Measurements from ENCODE around the gene TESK2. TPM values are rescaled to one million over a fixed set of nuclear protein-coding genes. Genes with fewer than 3 reads are reported as not detected.

Gene TESK2
- total RNA-seq, 6 donors from 2014 or later = 2.3 to 7.4 (median 5.7) TPM

DNA sequence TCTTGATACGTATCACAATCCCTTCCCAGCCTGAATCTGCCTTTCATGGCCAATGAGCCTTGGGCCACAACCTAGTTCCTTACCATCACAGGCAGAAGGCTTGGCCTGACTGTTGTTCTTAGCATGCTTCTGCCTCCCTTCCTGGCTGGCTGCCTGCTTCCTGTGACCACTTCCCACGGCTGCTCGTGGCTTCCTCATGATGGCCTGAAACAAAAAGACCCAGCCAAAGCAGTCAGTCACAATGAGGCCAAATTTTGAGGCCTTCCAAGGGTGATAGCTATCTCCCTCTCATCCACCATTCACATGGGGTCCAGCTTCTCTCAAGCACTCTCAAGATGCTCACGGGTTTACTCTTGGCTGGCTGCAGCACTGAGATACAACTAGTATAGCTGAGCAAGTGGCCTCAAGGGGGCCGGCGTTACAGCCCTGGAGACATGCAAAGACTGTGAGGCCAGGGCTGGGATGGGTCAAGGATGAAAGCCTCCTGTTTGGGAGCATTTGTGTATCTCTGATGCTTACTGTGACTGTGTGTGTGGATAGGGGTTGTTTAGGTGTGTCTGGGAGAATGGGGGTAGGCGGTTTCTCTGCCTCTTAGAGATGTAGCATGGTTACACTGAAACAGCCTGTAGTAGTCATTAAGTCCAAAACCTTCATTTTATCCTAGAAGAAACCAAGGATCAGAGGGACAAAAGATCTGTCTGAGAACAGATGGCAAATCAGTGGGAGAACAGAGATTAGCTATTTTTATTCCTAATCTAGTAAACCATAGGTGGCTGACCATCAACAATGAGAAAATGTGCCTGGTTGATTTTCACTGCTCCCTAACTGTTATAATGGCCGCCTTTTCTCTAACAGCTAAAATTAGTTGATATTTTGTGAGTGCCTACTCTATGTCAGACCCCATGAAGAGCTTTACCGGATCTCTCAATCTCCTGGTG, 156.4 kb downstream of the TESK2 start:
- no peaks in the 10 kb centered on the region for H3K27me3 ChIP-seq
- WGBS, 2 donors = 53 to 68% methylated on average over 9 of the region's 9 CpGs
- H3K4me3 ChIP-seq = no peak overlapping the region
- H3K36me3 ChIP-seq = peaks cover 5 to 35% (median 26%) of the 10 kb centered on the region in 4 donors
- DNase-seq = peak in 1 of 2 donors; percentile 40
- H3K9me3 ChIP-seq = no peaks in the 10 kb centered on the region
- ATAC-seq (ENCODE audit: low FRiP score in 2 of 2) = peak in 1 of 2 donors; percentile 23
- no peak for TF ChIP-seq POLR2A (IDR thresholded peaks at IDR 0.05)
- no peak for TF ChIP-seq POLR2AphosphoS5 (IDR thresholded peaks at IDR 0.05)
- TF ChIP-seq, protein P1, sequence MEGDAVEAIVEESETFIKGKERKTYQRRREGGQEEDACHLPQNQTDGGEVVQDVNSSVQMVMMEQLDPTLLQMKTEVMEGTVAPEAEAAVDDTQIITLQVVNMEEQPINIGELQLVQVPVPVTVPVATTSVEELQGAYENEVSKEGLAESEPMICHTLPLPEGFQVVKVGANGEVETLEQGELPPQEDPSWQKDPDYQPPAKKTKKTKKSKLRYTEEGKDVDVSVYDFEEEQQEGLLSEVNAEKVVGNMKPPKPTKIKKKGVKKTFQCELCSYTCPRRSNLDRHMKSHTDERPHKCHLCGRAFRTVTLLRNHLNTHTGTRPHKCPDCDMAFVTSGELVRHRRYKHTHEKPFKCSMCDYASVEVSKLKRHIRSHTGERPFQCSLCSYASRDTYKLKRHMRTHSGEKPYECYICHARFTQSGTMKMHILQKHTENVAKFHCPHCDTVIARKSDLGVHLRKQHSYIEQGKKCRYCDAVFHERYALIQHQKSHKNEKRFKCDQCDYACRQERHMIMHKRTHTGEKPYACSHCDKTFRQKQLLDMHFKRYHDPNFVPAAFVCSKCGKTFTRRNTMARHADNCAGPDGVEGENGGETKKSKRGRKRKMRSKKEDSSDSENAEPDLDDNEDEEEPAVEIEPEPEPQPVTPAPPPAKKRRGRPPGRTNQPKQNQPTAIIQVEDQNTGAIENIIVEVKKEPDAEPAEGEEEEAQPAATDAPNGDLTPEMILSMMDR (IDR thresholded peaks at IDR 0.05) = no peak
- no peak for TF ChIP-seq EP300 (IDR thresholded peaks at IDR 0.05)
- H3K27ac ChIP-seq = peak overlapping the region in 1 of 4 donors; percentile 68
- peaks cover 7 to 19% (median 10%) of the 10 kb centered on the region in 4 donors for H3K4me1 ChIP-seq

- TF ChIP-seq POLR2A (IDR thresholded peaks at IDR 0.05) (no peak), POLR2AphosphoS5 (IDR thresholded peaks at IDR 0.05) (no peak), EP300 (IDR thresholded peaks at IDR 0.05) (no peak)
- TF ChIP-seq, protein P1 (IDR thresholded peaks at IDR 0.05) = no peak
- peaks cover 5 to 35% (median 26%) of the 10 kb centered on the region in 4 donors for H3K36me3 ChIP-seq
- H3K9me3 ChIP-seq = no peaks in the 10 kb centered on the region
- H3K4me3 ChIP-seq = no peak overlapping the region
- ATAC-seq (ENCODE audit: low FRiP score in 2 of 2) (no peak), DNase-seq (peak in 1 of 2 donors; percentile 63)
- WGBS, 2 donors = 96 to 100% methylated on average over 4 to 7 of the region's 10 CpGs
- no peaks in the 10 kb centered on the region for H3K27me3 ChIP-seq
- H3K4me1 ChIP-seq = peaks cover 3 to 12% (median 6%) of the 10 kb centered on the region in 4 donors
- no peak overlapping the region for H3K27ac ChIP-seq
Measured at GRCh38 chr1:45332346-45332720, 158.6 kb downstream of the TESK2 start.

GRCh38 chr1:45331436-45332345, 159.3 kb downstream of the TESK2 start:
- Histone ChIP-seq H3K36me3 (peaks cover 5 to 35% (median 26%) of the 10 kb centered on the region in 4 donors), H3K27me3 (no peaks in the 10 kb centered on the region), H3K27ac (no peak overlapping the region), H3K4me1 (peaks cover 9 to 19% (median 12%) of the 10 kb centered on the region in 4 donors), H3K9me3 (no peaks in the 10 kb centered on the region), H3K4me3 (no peak overlapping the region)
- ATAC-seq (ENCODE audit: low FRiP score in 2 of 2) (no peak), DNase-seq (peak in 1 of 2 donors; percentile 54)
- 90 to 95% methylated on average over 6 to 16 of the region's 18 CpGs for WGBS, 2 donors
- TF ChIP-seq EP300 (IDR thresholded peaks at IDR 0.05) (no peak), POLR2AphosphoS5 (IDR thresholded peaks at IDR 0.05) (no peak), POLR2A (IDR thresholded peaks at IDR 0.05) (no peak)
- TF ChIP-seq, protein P1 (IDR thresholded peaks at IDR 0.05) = no peak

DNA sequence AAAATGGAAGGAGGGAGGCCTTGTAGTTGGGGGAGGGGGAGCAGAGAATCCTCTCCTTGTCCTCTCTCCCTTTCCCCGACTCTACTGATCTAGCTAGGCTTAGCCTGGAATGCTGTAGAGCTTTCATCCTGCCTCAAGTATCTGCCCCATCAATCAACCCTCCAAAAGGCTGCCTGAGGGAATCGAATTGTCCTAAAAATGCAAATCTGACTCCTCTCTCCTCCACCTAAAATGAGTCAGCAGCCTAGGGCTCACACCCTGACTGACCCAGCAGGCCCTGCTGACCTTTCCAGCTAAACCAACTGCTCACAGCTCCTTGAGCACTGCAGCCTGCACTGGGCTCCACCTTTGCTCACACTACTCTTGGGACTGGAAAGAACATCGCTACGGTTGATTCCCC, 161.5 kb downstream of the TESK2 start:
- H3K27me3 ChIP-seq = no peaks in the 10 kb centered on the region
- peaks cover 15 to 18% (median 17%) of the 10 kb centered on the region in 4 donors for H3K4me1 ChIP-seq
- DNase-seq (no peak), ATAC-seq (ENCODE audit: low FRiP score in 2 of 2) (no peak)
- WGBS, 2 donors = 78 to 86% methylated on average over 4 of the region's 4 CpGs
- TF ChIP-seq POLR2AphosphoS5 (IDR thresholded peaks at IDR 0.05) = no peak
- TF ChIP-seq EP300 (IDR thresholded peaks at IDR 0.05) = no peak
- TF ChIP-seq, protein P1 (IDR thresholded peaks at IDR 0.05) = no peak
- no peak for TF ChIP-seq POLR2A (IDR thresholded peaks at IDR 0.05)
- H3K9me3 ChIP-seq = no peaks in the 10 kb centered on the region
- peaks cover 5 to 35% (median 26%) of the 10 kb centered on the region in 4 donors for H3K36me3 ChIP-seq
- H3K27ac ChIP-seq = no peak overlapping the region
- no peak overlapping the region for H3K4me3 ChIP-seq
